ENCODE measurements around the gene BICC1.

The BICC1 gene

DNA sequence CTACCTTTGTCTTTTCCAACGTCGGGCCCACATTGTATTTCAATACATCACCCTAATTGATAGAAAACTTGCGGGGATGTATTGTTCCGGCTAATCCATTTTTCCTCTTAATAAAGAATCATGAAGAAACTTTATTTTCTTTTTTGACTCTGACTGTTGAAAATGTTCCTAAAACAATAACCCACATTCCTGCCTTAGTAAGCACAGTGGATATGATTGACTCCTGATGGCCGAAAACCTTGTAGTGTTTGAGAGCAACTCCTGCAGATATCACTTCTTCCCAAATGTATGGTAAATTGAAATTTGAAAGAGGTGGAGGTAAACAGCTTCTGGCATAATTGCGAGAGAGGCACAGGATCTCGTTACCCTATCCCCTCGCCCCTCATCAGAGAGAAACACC lies 65.7 kb downstream of the BICC1 start:
- H3K4me3 ChIP-seq (replicated peaks in 1 of 2; ENCODE audit: low read depth in 2 of 2, low read length in 2 of 2) = no peak overlapping the region
- no peak for DNase-seq (ENCODE audit: low read depth in 2 of 2)
- TF ChIP-seq, protein P1, sequence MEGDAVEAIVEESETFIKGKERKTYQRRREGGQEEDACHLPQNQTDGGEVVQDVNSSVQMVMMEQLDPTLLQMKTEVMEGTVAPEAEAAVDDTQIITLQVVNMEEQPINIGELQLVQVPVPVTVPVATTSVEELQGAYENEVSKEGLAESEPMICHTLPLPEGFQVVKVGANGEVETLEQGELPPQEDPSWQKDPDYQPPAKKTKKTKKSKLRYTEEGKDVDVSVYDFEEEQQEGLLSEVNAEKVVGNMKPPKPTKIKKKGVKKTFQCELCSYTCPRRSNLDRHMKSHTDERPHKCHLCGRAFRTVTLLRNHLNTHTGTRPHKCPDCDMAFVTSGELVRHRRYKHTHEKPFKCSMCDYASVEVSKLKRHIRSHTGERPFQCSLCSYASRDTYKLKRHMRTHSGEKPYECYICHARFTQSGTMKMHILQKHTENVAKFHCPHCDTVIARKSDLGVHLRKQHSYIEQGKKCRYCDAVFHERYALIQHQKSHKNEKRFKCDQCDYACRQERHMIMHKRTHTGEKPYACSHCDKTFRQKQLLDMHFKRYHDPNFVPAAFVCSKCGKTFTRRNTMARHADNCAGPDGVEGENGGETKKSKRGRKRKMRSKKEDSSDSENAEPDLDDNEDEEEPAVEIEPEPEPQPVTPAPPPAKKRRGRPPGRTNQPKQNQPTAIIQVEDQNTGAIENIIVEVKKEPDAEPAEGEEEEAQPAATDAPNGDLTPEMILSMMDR (IDR thresholded peaks at IDR 0.05; ENCODE audit: low read depth, low read length) = no peak

DNA sequence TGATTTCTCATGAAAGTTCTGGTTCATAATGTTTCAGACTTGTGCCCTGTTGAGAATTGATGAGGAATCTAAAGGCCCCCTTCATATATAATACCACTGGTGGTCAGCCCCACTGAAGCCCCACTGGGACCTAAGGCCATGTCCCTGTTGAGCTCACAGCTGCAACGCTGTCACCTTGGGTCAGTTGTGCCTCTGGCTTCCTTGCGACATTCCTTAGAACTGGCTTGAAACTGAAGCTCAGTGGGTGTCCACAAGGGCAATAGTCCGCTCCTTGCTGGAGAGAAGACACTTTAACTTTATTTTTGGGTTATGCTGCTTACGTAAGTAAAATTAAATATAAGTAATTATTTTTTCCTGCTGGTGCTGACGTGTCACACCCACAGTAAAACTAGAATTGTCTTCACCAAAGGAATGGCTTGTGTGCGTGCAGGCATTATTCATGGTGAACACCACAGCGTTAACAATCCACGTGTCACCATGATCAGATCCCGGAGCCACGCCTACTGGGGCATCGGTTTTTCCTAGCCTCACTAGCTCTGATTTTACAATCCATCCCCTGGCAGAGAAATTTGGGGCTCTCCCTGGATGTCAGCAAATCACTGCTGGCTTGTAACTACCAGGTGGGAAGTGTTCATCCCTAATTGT lies 66.5 kb downstream of the BICC1 start:
- peak in 1 of 2 donors; percentile 46 for DNase-seq (ENCODE audit: low read depth in 2 of 2)
- TF ChIP-seq, protein P1 (IDR thresholded peaks at IDR 0.05; ENCODE audit: low read depth, low read length) = no peak
- no peak overlapping the region for H3K4me3 ChIP-seq (replicated peaks in 1 of 2; ENCODE audit: low read depth in 2 of 2, low read length in 2 of 2)

DNA sequence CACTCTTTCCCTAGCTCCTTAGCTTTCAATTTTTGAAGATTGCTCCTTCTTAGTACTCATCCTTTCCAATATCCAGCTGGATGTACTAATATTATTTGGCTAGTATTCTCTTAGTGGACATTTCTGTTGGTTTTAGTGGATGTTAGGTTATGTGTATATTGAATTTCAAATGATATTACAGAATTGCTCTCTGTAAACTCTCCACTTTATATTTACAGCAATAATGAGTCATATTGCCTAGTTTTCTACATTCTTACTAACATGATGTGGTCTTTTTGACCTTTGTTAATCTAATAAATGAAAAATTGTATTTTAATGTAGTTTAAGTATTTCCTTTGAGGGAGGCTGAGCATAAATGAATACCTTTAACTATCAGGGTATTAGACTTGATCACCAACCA lies 69.4 kb downstream of the BICC1 start:
- TF ChIP-seq, protein P1 (IDR thresholded peaks at IDR 0.05; ENCODE audit: low read depth, low read length) = no peak
- no peak overlapping the region for H3K4me3 ChIP-seq (replicated peaks in 1 of 2; ENCODE audit: low read depth in 2 of 2, low read length in 2 of 2)
- DNase-seq (ENCODE audit: low read depth in 2 of 2) = no peak

DNA sequence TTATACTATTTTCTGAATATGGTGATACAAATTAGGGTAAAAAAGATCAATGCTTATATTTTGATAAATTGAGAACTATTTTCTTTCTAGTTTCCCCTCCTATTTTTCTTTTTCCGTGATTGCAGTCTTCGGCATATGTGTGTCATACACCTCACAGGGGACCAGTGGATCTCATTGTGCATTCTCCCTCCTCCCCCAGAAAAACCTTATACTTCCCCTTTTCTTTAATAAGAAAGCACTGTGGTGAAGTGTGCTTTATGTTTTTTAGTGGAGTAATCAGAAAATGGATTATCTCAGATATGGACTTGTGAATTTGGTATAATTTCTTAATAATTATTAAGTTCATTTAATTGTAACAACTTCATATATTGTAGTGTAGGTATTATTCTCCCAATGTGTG lies 72.8 kb downstream of the BICC1 start:
- no peak for DNase-seq (ENCODE audit: low read depth in 2 of 2)
- H3K4me3 ChIP-seq (replicated peaks in 1 of 2; ENCODE audit: low read depth in 2 of 2, low read length in 2 of 2) = no peak overlapping the region
- TF ChIP-seq, protein P1 (IDR thresholded peaks at IDR 0.05; ENCODE audit: low read depth, low read length) = no peak

DNA sequence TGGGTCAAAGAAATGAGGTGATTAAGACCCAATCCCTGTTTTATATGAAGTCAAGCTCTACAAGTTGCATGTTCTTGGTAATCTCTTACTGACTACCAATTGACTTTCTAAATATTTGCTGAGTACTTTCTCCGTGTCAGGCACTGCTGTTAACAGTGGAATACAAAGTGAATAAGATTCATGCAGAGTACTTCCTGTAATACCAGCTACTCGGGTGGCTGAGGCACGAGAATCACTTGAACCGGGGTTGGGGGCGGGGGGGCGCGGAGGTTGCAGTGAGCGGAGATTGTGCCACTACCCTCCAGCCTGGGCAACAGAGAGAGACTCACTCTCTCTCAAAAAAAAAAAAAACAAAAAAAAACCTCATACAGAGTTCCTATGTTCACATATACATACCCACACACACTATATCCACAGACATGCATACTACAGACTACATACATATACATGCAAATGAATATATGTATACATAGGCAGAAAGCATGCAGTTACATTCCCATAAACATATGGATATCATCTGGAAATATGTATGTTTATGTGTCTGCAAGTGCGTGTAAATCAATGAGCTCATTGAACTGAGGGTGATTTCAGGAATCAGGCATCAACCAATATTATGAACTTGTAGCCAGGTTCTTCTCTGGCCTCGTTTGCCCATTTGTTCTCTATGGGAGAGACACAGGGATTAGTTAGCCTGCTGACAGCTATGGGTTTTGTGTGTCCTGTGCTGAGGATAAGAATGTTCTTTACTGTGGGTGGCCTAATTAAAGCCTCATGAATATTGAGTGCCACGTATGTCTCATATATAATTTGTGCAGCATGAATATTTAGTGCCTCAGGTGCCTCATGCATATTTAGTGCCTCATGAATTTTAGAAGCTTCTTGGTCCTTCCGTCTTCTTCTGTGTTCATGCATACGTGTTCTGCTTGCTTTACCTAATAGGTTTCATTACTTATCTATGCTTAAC lies 73.9 kb downstream of the BICC1 start:
- TF ChIP-seq, protein P1 (IDR thresholded peaks at IDR 0.05; ENCODE audit: low read depth, low read length) = no peak
- H3K4me3 ChIP-seq (replicated peaks in 1 of 2; ENCODE audit: low read depth in 2 of 2, low read length in 2 of 2) = no peak overlapping the region

DNA sequence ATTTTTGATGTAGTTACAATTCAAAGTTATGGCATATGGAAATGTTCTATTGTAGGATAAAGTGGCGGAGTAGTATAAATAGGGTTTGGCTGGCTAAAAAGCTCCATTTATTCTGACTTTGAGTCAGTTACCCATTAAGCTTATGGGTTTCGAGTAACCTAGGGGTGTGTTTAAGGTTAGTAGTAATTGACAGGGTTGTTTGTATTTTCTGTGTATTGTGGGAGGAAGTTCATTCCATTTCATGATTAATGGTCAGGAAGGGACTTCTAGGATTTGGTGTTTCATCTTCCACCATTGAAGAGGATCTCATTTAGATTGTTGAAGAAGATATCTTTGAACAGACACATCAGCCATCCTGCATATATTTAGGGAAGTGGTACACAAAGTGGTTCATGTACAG lies 75.0 kb downstream of the BICC1 start:
- no peak overlapping the region for H3K4me3 ChIP-seq (replicated peaks in 1 of 2; ENCODE audit: low read depth in 2 of 2, low read length in 2 of 2)
- no peak for DNase-seq (ENCODE audit: low read depth in 2 of 2)
- TF ChIP-seq, protein P1 (IDR thresholded peaks at IDR 0.05; ENCODE audit: low read depth, low read length) = no peak

More for the DNA sequence above, 73.9 kb downstream of the BICC1 start:
- no peak for DNase-seq (ENCODE audit: low read depth in 2 of 2)

Data from cardiac fibroblast (primary cell).